Uterus (tissue), 2 donors: ENCODE data around the gene PSMD8.

Source experiments
- CTCF ChIP-seq, 4 experiments: fragments of 200-600 bp in 2 of 4; fragments of 450-650 bp in 2 of 4; sonication (generic) in 2 of 4; IDR thresholded peaks; one replicate each; pipeline ENCODE4 v1.5.1; 2016 to 2019; ENCODE audit warnings: antibody characterized with exemption in 4 of 4, mild to moderate bottlenecking in 2 of 4, moderate library complexity in 1 of 4
- POLR2A ChIP-seq, 2 donors: fragments of 450-650 bp; IDR thresholded peaks; one replicate each; pipeline ENCODE4 v1.6.1; 2016; ENCODE audit warnings: antibody characterized with exemption in 2 of 2, mild to moderate bottlenecking in 1 of 2, moderate library complexity in 1 of 2

GRCh38 chr19:38412961-38413360 is 38.6 kb downstream of the PSMD8 start:
- no peak for TF ChIP-seq POLR2A (IDR thresholded peaks at IDR 0.05)
- TF ChIP-seq CTCF (IDR thresholded peaks at IDR 0.05) = no peak
